Glutamatergic neuron (in vitro differentiated cells): ENCODE measurements around the gene FGGY. TPM values are rescaled to one million over a fixed set of nuclear protein-coding genes. Genes with fewer than 3 reads are reported as not detected.
A peak's percentile ranks its signal among the peaks of the same experiment; 100 is the strongest.
"Not testable (repeated sequence)": the region's sequence is repeated elsewhere in the genome, so short reads cannot be mapped to it uniquely, and the experiment has no call there.

Source experiments
- DNase-seq: peaks from one replicate; pipeline ENCODE4 v3.0.0; 2022
- H3K27ac Mint-ChIP-seq: one replicate; pipeline ENCODE4 v1.8.0; 2020; ENCODE audit warnings: mild to moderate bottlenecking, mixed read lengths, inconsistent platforms; ENCODE audit not compliant: unreplicated experiment
- H3K27me3 Mint-ChIP-seq: one replicate; pipeline ENCODE4 v1.8.0; 2020; ENCODE audit warnings: mild to moderate bottlenecking, moderate library complexity, mixed read lengths, inconsistent platforms; ENCODE audit not compliant: unreplicated experiment
- H3K36me3 Mint-ChIP-seq: one replicate; pipeline ENCODE4 v1.8.0; 2020; ENCODE audit warnings: mild to moderate bottlenecking, mixed read lengths, inconsistent platforms; ENCODE audit not compliant: unreplicated experiment
- H3K4me1 Mint-ChIP-seq: one replicate; pipeline ENCODE4 v1.8.0; 2020; ENCODE audit warnings: mild to moderate bottlenecking, low read depth, mixed read lengths, inconsistent platforms; ENCODE audit not compliant: unreplicated experiment
- H3K4me3 Mint-ChIP-seq: one replicate; pipeline ENCODE4 v1.8.0; 2020; ENCODE audit warnings: mild to moderate bottlenecking, mixed read lengths, inconsistent platforms; ENCODE audit not compliant: unreplicated experiment
- H3K9me3 Mint-ChIP-seq: one replicate; pipeline ENCODE4 v1.8.0; 2020; ENCODE audit warnings: mild to moderate bottlenecking, moderate library complexity, mixed read lengths, inconsistent platforms; ENCODE audit not compliant: unreplicated experiment
- CTCF ChIP-seq: fragments of 200-600 bp; sonication (generic); IDR thresholded peaks from one replicate; pipeline ENCODE4 v1.5.0; 2021; ENCODE audit not compliant: partially characterized antibody, unreplicated experiment
- total RNA-seq: library from RNA; stranded (reverse); fragmentation: NEBNext Ultra II Directional; extraction: Animal tissue kit (Norgen Biotek cat#: 25700); gene quantifications from one replicate; pipeline ENCODE4 v1.2.1, GENCODE V29; 2021; ENCODE audit not compliant: unreplicated experiment

The FGGY gene
- total RNA-seq, 1 donor from 2014 or later: 11.6 TPM

- H3K36me3 Mint-ChIP-seq: peaks cover 7% of the 10 kb centered on the region
- no peak overlapping the region for H3K4me3 Mint-ChIP-seq
- peak overlapping the region; percentile 53 for H3K27ac Mint-ChIP-seq
- H3K4me1 Mint-ChIP-seq: peaks cover 17% of the 10 kb centered on the region
- peaks cover 4% of the 10 kb centered on the region for H3K27me3 Mint-ChIP-seq
- DNase-seq: no peak
- TF ChIP-seq CTCF: no peak
- peaks cover 3% of the 10 kb centered on the region for H3K9me3 Mint-ChIP-seq
These were observed 1.9 kb downstream of the FGGY start for GRCh38 chr1:59298710-59299346.

GRCh38 chr1:59299670-59300069 is 2.8 kb downstream of the FGGY start:
- not testable (repeated sequence) for H3K9me3 Mint-ChIP-seq, H3K36me3 Mint-ChIP-seq, H3K27ac Mint-ChIP-seq, H3K27me3 Mint-ChIP-seq, DNase-seq, H3K4me3 Mint-ChIP-seq
- peaks cover 17% of the 10 kb centered on the region for H3K4me1 Mint-ChIP-seq

- Mint-ChIP-seq H3K36me3 (peaks cover 14% of the 10 kb centered on the region), H3K27ac (no peak overlapping the region), H3K9me3 (peaks cover 9% of the 10 kb centered on the region), H3K4me3 (no peak overlapping the region), H3K27me3 (peaks cover 4% of the 10 kb centered on the region), H3K4me1 (peaks cover 15% of the 10 kb centered on the region)
- no peak for DNase-seq
- TF ChIP-seq CTCF: no peak
These were observed 5.4 kb downstream of the FGGY start for GRCh38 chr1:59302297-59302696.

GRCh38 chr1:59302871-59303270 is 6.0 kb downstream of the FGGY start:
- peaks cover 4% of the 10 kb centered on the region for H3K27me3 Mint-ChIP-seq
- peaks cover 12% of the 10 kb centered on the region for H3K4me1 Mint-ChIP-seq
- no peak for TF ChIP-seq CTCF
- H3K36me3 Mint-ChIP-seq: peaks cover 14% of the 10 kb centered on the region
- H3K4me3 Mint-ChIP-seq: no peak overlapping the region
- no peak for DNase-seq
- no peak overlapping the region for H3K27ac Mint-ChIP-seq
- peaks cover 9% of the 10 kb centered on the region for H3K9me3 Mint-ChIP-seq

- Mint-ChIP-seq H3K27me3 (no peaks in the 10 kb centered on the region), H3K4me1 (no peaks in the 10 kb centered on the region), H3K36me3 (peaks cover 10% of the 10 kb centered on the region), H3K9me3 (peaks cover 9% of the 10 kb centered on the region), H3K27ac (no peak overlapping the region), H3K4me3 (no peak overlapping the region)
- no peak for TF ChIP-seq CTCF
- no peak for DNase-seq
These were observed 8.3 kb downstream of the FGGY start for GRCh38 chr1:59305188-59305587.
